ENCODE measurements around the gene ELF1. TPM values are rescaled to one million over a fixed set of nuclear protein-coding genes. Genes with fewer than 3 reads are reported as not detected.
A peak's percentile ranks its signal among the peaks of the same experiment; 100 is the strongest.
"Not testable (repeated sequence)": the region's sequence is repeated elsewhere in the genome, so short reads cannot be mapped to it uniquely, and the experiment has no call there.

Gene ELF1
- total and polyA plus RNA-seq, 2 experiments from 2014 or later, result 39.4 to 91.1 TPM

DNA sequence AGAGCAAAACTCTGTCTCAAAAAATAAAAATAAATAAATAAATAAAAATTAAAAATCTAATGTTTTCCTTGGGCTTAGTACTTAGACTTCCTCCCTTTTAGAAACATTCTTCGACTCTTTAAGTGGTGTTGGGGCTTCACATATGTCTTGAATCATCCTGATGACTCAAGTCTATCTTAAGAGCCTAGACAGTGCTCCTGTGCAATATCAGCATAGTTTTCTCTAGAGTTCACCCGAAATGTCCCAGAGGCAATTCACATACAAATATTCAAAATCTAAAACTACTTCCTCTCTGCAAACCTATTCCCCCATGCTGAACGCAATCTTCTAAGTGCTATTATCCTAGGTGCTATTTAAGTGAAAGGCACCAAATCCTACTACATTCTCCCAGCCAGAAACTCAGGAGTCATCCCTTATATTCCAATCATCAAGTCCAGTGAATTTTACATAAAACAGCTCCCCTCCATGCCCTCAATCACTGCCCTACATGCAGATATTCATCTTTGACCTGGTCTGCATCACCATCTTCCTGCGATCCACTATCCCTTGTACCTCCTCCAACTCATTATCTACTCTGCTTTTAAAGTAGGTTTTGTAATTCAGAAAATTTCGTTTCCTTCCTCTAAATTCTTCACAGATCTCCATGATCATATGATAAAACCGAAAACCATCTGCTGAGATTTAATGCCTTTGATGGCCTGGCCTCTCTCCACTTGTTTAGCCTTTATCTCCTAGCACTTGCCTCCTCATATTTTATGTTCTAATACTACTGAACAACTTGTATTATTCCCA, 102.7 kb downstream of the ELF1 start:
- no peak overlapping the region for H2AFZ ChIP-seq
- H3K27me3 ChIP-seq, result no peaks in the 10 kb centered on the region
- no peaks in the 10 kb centered on the region for H3K9me2 ChIP-seq (replicated peaks; ENCODE audit: insufficient read depth)
- H3K4me2 ChIP-seq, result no peak overlapping the region
- no peaks in the 10 kb centered on the region for H3K36me3 ChIP-seq (replicated peaks; ENCODE audit: insufficient read depth, low read depth)
- no peak overlapping the region for H3K27ac ChIP-seq
- H3K79me2 ChIP-seq, result peaks cover 75% of the 10 kb centered on the region
- TF ChIP-seq, protein P1, sequence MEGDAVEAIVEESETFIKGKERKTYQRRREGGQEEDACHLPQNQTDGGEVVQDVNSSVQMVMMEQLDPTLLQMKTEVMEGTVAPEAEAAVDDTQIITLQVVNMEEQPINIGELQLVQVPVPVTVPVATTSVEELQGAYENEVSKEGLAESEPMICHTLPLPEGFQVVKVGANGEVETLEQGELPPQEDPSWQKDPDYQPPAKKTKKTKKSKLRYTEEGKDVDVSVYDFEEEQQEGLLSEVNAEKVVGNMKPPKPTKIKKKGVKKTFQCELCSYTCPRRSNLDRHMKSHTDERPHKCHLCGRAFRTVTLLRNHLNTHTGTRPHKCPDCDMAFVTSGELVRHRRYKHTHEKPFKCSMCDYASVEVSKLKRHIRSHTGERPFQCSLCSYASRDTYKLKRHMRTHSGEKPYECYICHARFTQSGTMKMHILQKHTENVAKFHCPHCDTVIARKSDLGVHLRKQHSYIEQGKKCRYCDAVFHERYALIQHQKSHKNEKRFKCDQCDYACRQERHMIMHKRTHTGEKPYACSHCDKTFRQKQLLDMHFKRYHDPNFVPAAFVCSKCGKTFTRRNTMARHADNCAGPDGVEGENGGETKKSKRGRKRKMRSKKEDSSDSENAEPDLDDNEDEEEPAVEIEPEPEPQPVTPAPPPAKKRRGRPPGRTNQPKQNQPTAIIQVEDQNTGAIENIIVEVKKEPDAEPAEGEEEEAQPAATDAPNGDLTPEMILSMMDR (IDR thresholded peaks at IDR 0.05; ENCODE audit: poor library complexity), result no peak
- TF ChIP-seq EZH2phosphoT487 (IDR thresholded peaks at IDR 0.05; ENCODE audit: low read depth, severe bottlenecking, unreplicated experiment) (no peak), EZH2 (IDR thresholded peaks at IDR 0.05; ENCODE audit: borderline replicate concordance) (no peak)
- 68% methylated on average over 6 of the region's 6 CpGs for WGBS (ENCODE audit: low lambda C conversion rate, missing lambda C conversion rate)
- no peak for DNase-seq (ENCODE audit: low spot score)
- H3K9me3 ChIP-seq (ENCODE audit: low read depth), result no peaks in the 10 kb centered on the region
- no peaks in the 10 kb centered on the region for H4K20me1 ChIP-seq (ENCODE audit: insufficient read depth, poor library complexity, severe bottlenecking)
- H3K4me1 ChIP-seq (ENCODE audit: insufficient read depth), result peaks cover 10% of the 10 kb centered on the region
- no peak overlapping the region for H3K4me3 ChIP-seq

DNA sequence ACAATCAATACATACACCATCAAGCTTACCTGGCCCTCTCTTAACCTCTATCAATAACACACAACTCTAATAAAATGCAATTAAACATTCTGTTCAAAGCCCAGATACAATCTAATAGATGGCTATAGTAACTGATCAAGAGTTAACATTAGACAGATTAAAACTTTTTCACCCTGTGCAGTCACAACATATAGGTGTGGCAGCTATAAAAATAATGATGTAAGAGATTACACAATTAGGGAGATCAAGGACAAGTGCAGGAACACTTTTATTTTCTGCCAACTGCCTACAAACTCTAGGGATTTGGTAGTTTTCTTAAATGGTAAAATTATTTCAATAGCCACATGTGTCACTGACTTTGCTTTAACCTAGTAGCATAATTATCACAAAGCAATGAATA, 104.3 kb downstream of the ELF1 start:
- H3K36me3 ChIP-seq (replicated peaks; ENCODE audit: insufficient read depth, low read depth); H3K27ac ChIP-seq; H3K4me2 ChIP-seq; DNase-seq (ENCODE audit: low spot score); H3K9me2 ChIP-seq (replicated peaks; ENCODE audit: insufficient read depth); H3K27me3 ChIP-seq; H4K20me1 ChIP-seq (ENCODE audit: insufficient read depth, poor library complexity, severe bottlenecking); H2AFZ ChIP-seq; H3K4me1 ChIP-seq (ENCODE audit: insufficient read depth); H3K9me3 ChIP-seq (ENCODE audit: low read depth); H3K4me3 ChIP-seq: not testable (repeated sequence)
- peaks cover 64% of the 10 kb centered on the region for H3K79me2 ChIP-seq

DNA sequence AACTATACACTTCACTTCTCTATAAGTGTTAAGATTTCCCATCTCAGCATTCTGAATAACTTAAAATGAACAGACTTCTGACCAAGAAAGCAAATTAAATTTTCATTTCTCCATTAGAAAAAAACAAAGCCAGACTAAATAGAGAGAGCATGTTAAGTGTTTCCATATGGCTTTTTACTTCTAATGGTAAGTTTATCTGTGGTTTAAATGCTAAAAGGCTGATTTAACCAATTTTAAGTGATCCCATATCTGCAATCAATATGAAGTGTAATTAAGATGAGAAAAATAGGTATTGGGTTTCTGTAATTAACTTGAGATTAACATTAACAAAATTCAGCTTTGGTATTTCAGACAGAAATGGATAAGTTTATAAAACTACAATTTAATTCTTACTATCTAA, 107.8 kb downstream of the ELF1 start:
- no peak for DNase-seq (ENCODE audit: low spot score)
- Histone ChIP-seq H2AFZ (no peak overlapping the region), H3K4me2 (no peak overlapping the region), H3K27ac (peak overlapping the region; percentile 64), H3K9me2 (replicated peaks; ENCODE audit: insufficient read depth) (no peaks in the 10 kb centered on the region), H3K27me3 (no peaks in the 10 kb centered on the region), H3K4me3 (no peak overlapping the region), H3K79me2 (peaks cover 29% of the 10 kb centered on the region), H3K9me3 (ENCODE audit: low read depth) (no peaks in the 10 kb centered on the region), H3K36me3 (replicated peaks; ENCODE audit: insufficient read depth, low read depth) (no peaks in the 10 kb centered on the region), H4K20me1 (ENCODE audit: insufficient read depth, poor library complexity, severe bottlenecking) (no peaks in the 10 kb centered on the region), H3K4me1 (ENCODE audit: insufficient read depth) (no peaks in the 10 kb centered on the region)
- TF ChIP-seq EZH2phosphoT487 (IDR thresholded peaks at IDR 0.05; ENCODE audit: low read depth, severe bottlenecking, unreplicated experiment) (no peak), EZH2 (IDR thresholded peaks at IDR 0.05; ENCODE audit: borderline replicate concordance) (no peak)
- TF ChIP-seq, protein P1 (IDR thresholded peaks at IDR 0.05; ENCODE audit: poor library complexity), result no peak

DNA sequence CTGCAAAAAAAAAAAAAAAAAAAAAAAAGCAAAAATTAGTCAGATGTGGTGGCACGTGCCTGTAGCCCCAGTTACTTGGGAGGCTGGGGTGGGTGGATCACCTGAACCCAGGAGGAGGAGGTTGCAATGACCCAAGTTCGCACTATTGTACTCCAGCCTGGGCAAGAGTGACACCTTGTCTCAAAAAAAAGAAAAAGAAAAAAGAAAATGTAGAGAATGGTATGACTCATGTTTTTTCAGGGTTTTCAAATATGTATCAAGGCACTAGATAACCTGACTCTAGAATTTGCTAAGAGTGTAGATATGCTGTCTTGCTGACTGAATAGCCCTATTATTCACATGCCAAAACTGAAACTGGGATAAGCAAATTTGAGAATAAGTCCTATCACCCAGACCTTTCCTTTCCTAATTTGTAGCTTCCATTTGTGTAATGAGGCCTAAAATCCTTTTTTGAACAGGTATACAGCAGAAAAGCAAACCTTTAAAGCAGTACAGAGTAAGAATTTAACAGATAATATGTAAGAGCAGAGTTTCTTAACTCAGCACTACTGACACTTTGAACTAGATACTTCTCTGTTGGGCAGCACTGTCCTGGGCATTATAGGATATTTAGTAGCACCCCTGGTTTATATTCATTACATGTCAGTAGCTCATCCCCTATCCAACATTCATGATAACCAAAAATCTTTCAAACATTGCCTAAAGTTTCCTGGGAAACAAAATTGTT, 108.6 kb downstream of the ELF1 start:
- H3K79me2 ChIP-seq, result peaks cover 22% of the 10 kb centered on the region
- TF ChIP-seq EZH2phosphoT487 (IDR thresholded peaks at IDR 0.05; ENCODE audit: low read depth, severe bottlenecking, unreplicated experiment), result no peak
- TF ChIP-seq EZH2 (IDR thresholded peaks at IDR 0.05; ENCODE audit: borderline replicate concordance), result no peak
- TF ChIP-seq, protein P1 (IDR thresholded peaks at IDR 0.05; ENCODE audit: poor library complexity), result no peak

DNA sequence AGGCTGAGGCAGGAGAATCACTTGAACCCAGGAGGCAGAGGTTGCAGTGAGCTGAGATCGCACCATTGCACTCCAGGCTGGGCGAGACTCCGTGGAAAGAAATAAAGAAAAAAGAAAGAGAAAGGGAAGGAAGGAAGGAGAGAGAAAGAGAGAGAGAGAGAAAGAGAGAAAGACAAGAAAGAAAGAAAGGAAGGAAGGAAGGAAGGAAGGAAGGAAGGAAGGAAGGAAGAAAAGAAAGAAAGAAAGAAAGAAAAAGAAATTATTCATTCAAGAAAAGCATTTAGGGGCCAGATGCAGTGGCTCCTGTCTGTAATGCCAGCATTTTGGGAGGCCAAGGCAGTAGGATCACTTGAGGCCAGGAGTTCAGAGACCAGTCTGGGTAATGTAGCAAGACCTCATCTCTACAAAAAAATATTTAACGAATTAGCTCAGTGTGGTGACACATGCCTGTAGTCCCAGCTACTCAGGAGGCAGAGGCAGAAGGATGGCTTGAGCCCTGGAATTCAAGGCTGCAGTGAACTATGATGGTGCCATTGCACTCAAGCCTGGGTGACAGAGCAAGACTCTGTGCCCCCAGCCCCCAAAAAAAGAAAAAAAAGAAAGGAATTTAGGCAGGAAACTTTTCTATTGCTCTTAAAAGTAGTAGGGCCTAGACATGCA, 109.4 kb downstream of the ELF1 start:
- not testable (repeated sequence) for H3K4me2 ChIP-seq; H2AFZ ChIP-seq; H3K4me3 ChIP-seq; H4K20me1 ChIP-seq (ENCODE audit: insufficient read depth, poor library complexity, severe bottlenecking); H3K27ac ChIP-seq; H3K27me3 ChIP-seq; H3K9me3 ChIP-seq (ENCODE audit: low read depth); DNase-seq (ENCODE audit: low spot score); H3K4me1 ChIP-seq (ENCODE audit: insufficient read depth); H3K9me2 ChIP-seq (replicated peaks; ENCODE audit: insufficient read depth); H3K36me3 ChIP-seq (replicated peaks; ENCODE audit: insufficient read depth, low read depth)
- 100% methylated on average over 4 of the region's 4 CpGs for WGBS (ENCODE audit: low lambda C conversion rate, missing lambda C conversion rate)
- peaks cover 19% of the 10 kb centered on the region for H3K79me2 ChIP-seq

More for the DNA sequence above, 108.6 kb downstream of the ELF1 start:
- WGBS (ENCODE audit: low lambda C conversion rate, missing lambda C conversion rate), result 100% methylated on average over 2 of the region's 2 CpGs
- no peaks in the 10 kb centered on the region for H3K27me3 ChIP-seq
- no peaks in the 10 kb centered on the region for H3K9me2 ChIP-seq (replicated peaks; ENCODE audit: insufficient read depth)
- peak overlapping the region; percentile 64 for H3K27ac ChIP-seq
- no peaks in the 10 kb centered on the region for H3K9me3 ChIP-seq (ENCODE audit: low read depth)
- no peaks in the 10 kb centered on the region for H3K4me1 ChIP-seq (ENCODE audit: insufficient read depth)
- no peak for DNase-seq (ENCODE audit: low spot score)
- H4K20me1 ChIP-seq (ENCODE audit: insufficient read depth, poor library complexity, severe bottlenecking), result no peaks in the 10 kb centered on the region
- H3K4me3 ChIP-seq, result no peak overlapping the region
- no peak overlapping the region for H2AFZ ChIP-seq
- no peaks in the 10 kb centered on the region for H3K36me3 ChIP-seq (replicated peaks; ENCODE audit: insufficient read depth, low read depth)
- peak overlapping the region; percentile 36 for H3K4me2 ChIP-seq
